DOHH2 (cell line): ENCODE data around the gene ROBO2.

Source experiments
- H3F3A ChIP-seq: fragments of 200-600 bp; sonication (generic), shearing (Covaris generic); 2 replicates; pipeline ENCODE4 v1.6.0; 2016; ENCODE audit warnings: antibody characterized with exemption, mild to moderate bottlenecking; ENCODE audit not compliant: control insufficient read depth, insufficient read depth
- H3K27ac ChIP-seq: fragments of 200-600 bp; sonication (generic); 2 replicates; pipeline ENCODE4 v1.5.1; 2014; ENCODE audit warnings: low read depth, mild to moderate bottlenecking, low read length, moderate library complexity
- H3K27me3 ChIP-seq: fragments of 200-600 bp; sonication (generic); 2 replicates; pipeline ENCODE4 v1.6.1; 2014; ENCODE audit warnings: mild to moderate bottlenecking, low read length, mixed read lengths; ENCODE audit not compliant: control insufficient read depth
- H3K36me3 ChIP-seq: fragments of 200-600 bp; sonication (generic); 2 replicates; pipeline ENCODE4 v1.6.1; 2014; ENCODE audit warnings: mild to moderate bottlenecking, low read length, moderate library complexity, mixed read lengths; ENCODE audit not compliant: control insufficient read depth
- H3K4me1 ChIP-seq: fragments of 200-600 bp; sonication (generic); 2 replicates; pipeline ENCODE4 v1.6.1; 2014; ENCODE audit warnings: mild to moderate bottlenecking, low read length, mixed read lengths; ENCODE audit not compliant: control insufficient read depth
- H3K4me2 ChIP-seq: fragments of 200-600 bp; sonication (generic); 2 replicates; pipeline ENCODE4 v1.6.0; 2014; ENCODE audit warnings: mild to moderate bottlenecking, low read length, moderate library complexity
- H3K4me3 ChIP-seq: fragments of 200-600 bp; sonication (generic); 2 replicates; pipeline ENCODE4 v1.5.1; 2014; ENCODE audit warnings: mild to moderate bottlenecking, low read length, mixed read lengths
- H3K79me2 ChIP-seq: fragments of 200-600 bp; sonication (generic); 2 replicates; pipeline ENCODE4 v1.6.1; 2014; ENCODE audit warnings: mild to moderate bottlenecking, low read length, mixed read lengths; ENCODE audit not compliant: control insufficient read depth
- H3K9me2 ChIP-seq: fragments of 200-600 bp; sonication (generic); replicated peaks from 2 replicates; pipeline ENCODE4 v1.6.1; 2014; ENCODE audit warnings: mild to moderate bottlenecking, low read length, mixed read lengths; ENCODE audit not compliant: control insufficient read depth
- H3K9me3 ChIP-seq: fragments of 200-600 bp; sonication (generic); 2 replicates; pipeline ENCODE4 v1.6.1; 2014; ENCODE audit warnings: antibody characterized with exemption, low read length, mixed read lengths; ENCODE audit not compliant: control insufficient read depth, insufficient read depth
- H4K20me1 ChIP-seq: fragments of 200-600 bp; sonication (generic); 2 replicates; pipeline ENCODE4 v1.6.0; 2014; ENCODE audit warnings: low read depth, mild to moderate bottlenecking, antibody characterized with exemption, low read length, moderate library complexity; ENCODE audit not compliant: control insufficient read depth, insufficient read depth
- EZH2phosphoT487 ChIP-seq: fragments of 200-600 bp; sonication (generic); IDR thresholded peaks from 2 replicates; pipeline ENCODE4 v1.6.1; 2017; ENCODE audit warnings: borderline replicate concordance, mild to moderate bottlenecking, antibody characterized with exemption, low read length, moderate library complexity, mixed read lengths
- TF ChIP-seq, protein P1 (sequence below): fragments of 200-600 bp; sonication (generic); IDR thresholded peaks from one replicate; pipeline ENCODE4 v1.5.1; 2014; ENCODE audit warnings: antibody characterized with exemption, mild to moderate bottlenecking, low read depth, low read length; ENCODE audit not compliant: poor library complexity, severe bottlenecking

The ROBO2 gene

GRCh38 chr3:77459926-77460325 is 420.0 kb downstream of the ROBO2 start:
- Histone ChIP-seq H3K27ac (no peak overlapping the region), H3K4me3 (no peak overlapping the region), H3K27me3 (no peaks in the 10 kb centered on the region), H3K36me3 (no peaks in the 10 kb centered on the region), H3F3A (no peaks in the 10 kb centered on the region), H3K4me1 (no peaks in the 10 kb centered on the region), H3K4me2 (no peak overlapping the region), H3K9me3 (no peaks in the 10 kb centered on the region), H3K79me2 (no peaks in the 10 kb centered on the region), H3K9me2 (no peaks in the 10 kb centered on the region), H4K20me1 (no peaks in the 10 kb centered on the region)
- no peak for TF ChIP-seq EZH2phosphoT487
- TF ChIP-seq, protein P1, sequence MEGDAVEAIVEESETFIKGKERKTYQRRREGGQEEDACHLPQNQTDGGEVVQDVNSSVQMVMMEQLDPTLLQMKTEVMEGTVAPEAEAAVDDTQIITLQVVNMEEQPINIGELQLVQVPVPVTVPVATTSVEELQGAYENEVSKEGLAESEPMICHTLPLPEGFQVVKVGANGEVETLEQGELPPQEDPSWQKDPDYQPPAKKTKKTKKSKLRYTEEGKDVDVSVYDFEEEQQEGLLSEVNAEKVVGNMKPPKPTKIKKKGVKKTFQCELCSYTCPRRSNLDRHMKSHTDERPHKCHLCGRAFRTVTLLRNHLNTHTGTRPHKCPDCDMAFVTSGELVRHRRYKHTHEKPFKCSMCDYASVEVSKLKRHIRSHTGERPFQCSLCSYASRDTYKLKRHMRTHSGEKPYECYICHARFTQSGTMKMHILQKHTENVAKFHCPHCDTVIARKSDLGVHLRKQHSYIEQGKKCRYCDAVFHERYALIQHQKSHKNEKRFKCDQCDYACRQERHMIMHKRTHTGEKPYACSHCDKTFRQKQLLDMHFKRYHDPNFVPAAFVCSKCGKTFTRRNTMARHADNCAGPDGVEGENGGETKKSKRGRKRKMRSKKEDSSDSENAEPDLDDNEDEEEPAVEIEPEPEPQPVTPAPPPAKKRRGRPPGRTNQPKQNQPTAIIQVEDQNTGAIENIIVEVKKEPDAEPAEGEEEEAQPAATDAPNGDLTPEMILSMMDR: no peak

- Histone ChIP-seq H3K4me3 (no peak overlapping the region), H3K27ac (no peak overlapping the region), H3K79me2 (no peaks in the 10 kb centered on the region), H3K9me2 (no peaks in the 10 kb centered on the region), H3K9me3 (no peaks in the 10 kb centered on the region), H4K20me1 (no peaks in the 10 kb centered on the region), H3K27me3 (no peaks in the 10 kb centered on the region), H3F3A (no peaks in the 10 kb centered on the region), H3K4me2 (no peak overlapping the region), H3K36me3 (no peaks in the 10 kb centered on the region), H3K4me1 (no peaks in the 10 kb centered on the region)
- TF ChIP-seq EZH2phosphoT487: no peak
- TF ChIP-seq, protein P1: no peak
Observed at GRCh38 chr3:77460326-77460725, 420.4 kb downstream of the ROBO2 start.

- Histone ChIP-seq H3K4me1 (no peaks in the 10 kb centered on the region), H3K79me2 (no peaks in the 10 kb centered on the region), H3K4me3 (no peak overlapping the region), H3K36me3 (no peaks in the 10 kb centered on the region), H3F3A (no peaks in the 10 kb centered on the region), H3K9me2 (no peaks in the 10 kb centered on the region), H4K20me1 (no peaks in the 10 kb centered on the region), H3K27me3 (no peaks in the 10 kb centered on the region), H3K27ac (no peak overlapping the region), H3K4me2 (no peak overlapping the region), H3K9me3 (no peaks in the 10 kb centered on the region)
- TF ChIP-seq, protein P1: no peak
- TF ChIP-seq EZH2phosphoT487: no peak
Observed at GRCh38 chr3:77462951-77463350, 423.1 kb downstream of the ROBO2 start.

- Histone ChIP-seq H3K79me2 (no peaks in the 10 kb centered on the region), H3K36me3 (no peaks in the 10 kb centered on the region), H3K9me2 (no peaks in the 10 kb centered on the region), H3K27me3 (no peaks in the 10 kb centered on the region), H3K27ac (no peak overlapping the region), H3K4me3 (no peak overlapping the region), H3K4me2 (no peak overlapping the region), H3K9me3 (no peaks in the 10 kb centered on the region), H3K4me1 (no peaks in the 10 kb centered on the region), H3F3A (no peaks in the 10 kb centered on the region), H4K20me1 (no peaks in the 10 kb centered on the region)
- no peak for TF ChIP-seq EZH2phosphoT487
- TF ChIP-seq, protein P1: no peak
Observed at GRCh38 chr3:77464111-77464688, 424.3 kb downstream of the ROBO2 start.
